Neural cell (in vitro differentiated cells): Measurements from ENCODE around the gene MAGEA4. TPM values are rescaled to one million over a fixed set of nuclear protein-coding genes. Genes with fewer than 3 reads are reported as not detected.

Experiments used
- H2AFZ ChIP-seq: fragments of 200-600, 300-800 bp; sonication (generic), shearing (Covaris generic); 2 replicates; pipeline ENCODE4 v1.6.0; 2014; ENCODE audit warnings: low read depth, mild to moderate bottlenecking, antibody characterized with exemption, low read length, moderate library complexity
- H3F3A ChIP-seq: fragments of 200-600 bp; shearing (Covaris generic); 2 replicates; pipeline ENCODE4 v1.6.1; 2016; ENCODE audit warnings: mild to moderate bottlenecking, moderate library complexity, mixed read lengths, antibody characterized with exemption, low read length; ENCODE audit not compliant: insufficient read depth, poor library complexity, severe bottlenecking
- H3K27ac ChIP-seq: fragments of 200-600, 300-800 bp; sonication (generic), shearing (Covaris generic); 2 replicates; pipeline ENCODE4 v1.5.1; 2014; ENCODE audit warnings: mild to moderate bottlenecking, low read length, moderate library complexity
- H3K27me3 ChIP-seq: fragments of 300-800, 200-600 bp; sonication (generic), shearing (Covaris generic); 2 replicates; pipeline ENCODE4 v1.6.0; 2014; ENCODE audit warnings: mild to moderate bottlenecking, low read depth, low read length, moderate library complexity; ENCODE audit not compliant: insufficient read depth
- H3K36me3 ChIP-seq: fragments of 300-800, 200-600 bp; sonication (generic), shearing (Covaris generic); 2 replicates; pipeline ENCODE4 v1.5.1; 2014; ENCODE audit warnings: mild to moderate bottlenecking, antibody characterized with exemption, low read length, moderate library complexity; ENCODE audit not compliant: insufficient read depth
- H3K4me2 ChIP-seq: fragments of 300-800, 200-600 bp; sonication (generic), shearing (Covaris generic); 2 replicates; pipeline ENCODE4 v1.6.0; 2014; ENCODE audit warnings: mild to moderate bottlenecking, low read length
- H3K4me3 ChIP-seq: fragments of 300-800, 200-600 bp; sonication (generic), shearing (Covaris generic); 2 replicates; pipeline ENCODE4 v1.5.1; 2014; ENCODE audit warnings: mild to moderate bottlenecking, low read length, moderate library complexity
- H3K79me2 ChIP-seq: fragments of 200-600 bp; shearing (Covaris generic); replicated peaks from 2 replicates; pipeline ENCODE4 v1.6.0; 2014; ENCODE audit warnings: mild to moderate bottlenecking, low read length, moderate library complexity; ENCODE audit not compliant: insufficient read depth
- H3K9ac ChIP-seq: fragments of 300-800, 200-600 bp; sonication (generic), shearing (Covaris generic); 2 replicates; pipeline ENCODE4 v1.6.1; 2016; ENCODE audit warnings: mild to moderate bottlenecking, low read length, mixed read lengths
- H3K9me2 ChIP-seq: fragments of 200-600 bp; shearing (Covaris generic); 2 replicates; pipeline ENCODE4 v1.6.1; 2016; ENCODE audit warnings: mild to moderate bottlenecking, low read length, mixed read lengths; ENCODE audit not compliant: insufficient read depth
- H3K9me3 ChIP-seq: fragments of 200-600, 300-800 bp; sonication (generic), shearing (Covaris generic); 2 replicates; pipeline ENCODE4 v1.6.1; 2016; ENCODE audit warnings: mild to moderate bottlenecking, mixed run types, low read length, moderate library complexity, mixed read lengths
- H4K20me1 ChIP-seq: fragments of 200-600 bp; shearing (Covaris generic); 2 replicates; pipeline ENCODE4 v1.6.1; 2016; ENCODE audit warnings: mild to moderate bottlenecking, mixed run types; ENCODE audit not compliant: insufficient read depth
- CTCF ChIP-seq: fragments of 450-650 bp; IDR thresholded peaks from 2 replicates; pipeline ENCODE4 v1.5.1; 2014; ENCODE audit warnings: antibody characterized with exemption, mild to moderate bottlenecking, moderate library complexity; ENCODE audit not compliant: poor library complexity, severe bottlenecking
- EP300 ChIP-seq: fragments of 450-650 bp; conservative IDR thresholded peaks from 2 replicates; pipeline ENCODE4 v1.6.1; 2014; ENCODE audit warnings: antibody characterized with exemption, mild to moderate bottlenecking, moderate library complexity; ENCODE audit not compliant: poor library complexity, severe bottlenecking
- EZH2 ChIP-seq: fragments of 200-600, 300-800 bp; shearing (Covaris generic), sonication (generic); IDR thresholded peaks from 2 replicates; pipeline ENCODE4 v1.6.1; 2014; ENCODE audit warnings: antibody characterized with exemption, low read length, borderline replicate concordance, mild to moderate bottlenecking; ENCODE audit not compliant: insufficient read depth, poor library complexity, severe bottlenecking
- MXI1 ChIP-seq: fragments of 450-650 bp; conservative IDR thresholded peaks from 2 replicates; pipeline ENCODE4 v1.6.1; 2014; ENCODE audit warnings: antibody characterized with exemption, mild to moderate bottlenecking; ENCODE audit not compliant: poor library complexity, severe bottlenecking
- POLR2AphosphoS5 ChIP-seq: IDR thresholded peaks from 2 replicates; pipeline ENCODE4 v1.6.1; 2012
- RAD21 ChIP-seq: fragments of 450-650 bp; conservative IDR thresholded peaks from 2 replicates; pipeline ENCODE4 v1.6.1; 2014; ENCODE audit warnings: antibody characterized with exemption, mild to moderate bottlenecking, moderate library complexity
- SMC3 ChIP-seq: fragments of 450-650 bp; conservative IDR thresholded peaks from 2 replicates; pipeline ENCODE4 v1.6.1; 2014; ENCODE audit warnings: antibody characterized with exemption, mild to moderate bottlenecking, moderate library complexity; ENCODE audit not compliant: poor library complexity
- TAF1 ChIP-seq: IDR thresholded peaks from 2 replicates; pipeline ENCODE4 v1.6.1; 2012; ENCODE audit warnings: low read depth
- polyA plus RNA-seq: library from polyadenylated mRNA; depleted of rRNA; stranded (reverse); fragments of >200 nt; gene quantifications from 2 replicates; pipeline ENCODE4 v1.2.3, GENCODE V29; 2014
- TF ChIP-seq, protein P1 (sequence below): IDR thresholded peaks from 2 replicates; pipeline ENCODE4 v1.6.1; 2012; ENCODE audit warnings: borderline replicate concordance

Gene MAGEA4
- polyA plus RNA-seq, 1 donor from 2014 or later, result not detected

DNA sequence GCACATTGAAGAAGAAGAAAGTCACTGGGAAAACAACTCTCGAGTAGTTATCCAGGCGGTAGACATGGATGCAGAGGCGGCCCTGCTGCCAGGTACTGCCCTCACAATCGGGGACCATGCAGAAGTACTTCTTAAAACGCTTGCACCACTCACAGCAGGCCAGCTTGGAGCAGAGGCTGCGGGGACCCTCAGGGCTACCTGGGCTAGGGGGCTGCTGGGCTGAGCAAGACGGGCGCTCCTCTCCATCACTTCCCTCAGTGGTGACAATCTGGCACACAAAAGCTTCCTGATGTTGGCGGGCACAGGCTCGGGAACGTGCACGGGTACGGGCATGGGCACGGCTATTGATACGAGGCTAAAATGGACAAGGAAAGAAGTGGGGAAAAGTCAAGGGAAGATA is 42.0 kb downstream of the MAGEA4 start:
- Histone ChIP-seq H3K79me2 (no peaks in the 10 kb centered on the region), H3F3A (no peaks in the 10 kb centered on the region), H3K9ac (no peak overlapping the region), H3K27me3 (no peaks in the 10 kb centered on the region), H3K27ac (no peak overlapping the region), H3K4me3 (no peak overlapping the region), H3K36me3 (no peaks in the 10 kb centered on the region), H2AFZ (no peak overlapping the region), H3K9me2 (no peaks in the 10 kb centered on the region), H3K4me2 (no peak overlapping the region), H3K9me3 (no peaks in the 10 kb centered on the region), H4K20me1 (no peaks in the 10 kb centered on the region)
- TF ChIP-seq CTCF, result no peak
- TF ChIP-seq MXI1, result no peak
- no peak for TF ChIP-seq RAD21
- TF ChIP-seq EZH2, result no peak
- TF ChIP-seq POLR2AphosphoS5, result no peak
- TF ChIP-seq TAF1, result no peak

- H3K4me2 ChIP-seq, result no peak overlapping the region
- no peak overlapping the region for H3K4me3 ChIP-seq
- TF ChIP-seq, protein P1, sequence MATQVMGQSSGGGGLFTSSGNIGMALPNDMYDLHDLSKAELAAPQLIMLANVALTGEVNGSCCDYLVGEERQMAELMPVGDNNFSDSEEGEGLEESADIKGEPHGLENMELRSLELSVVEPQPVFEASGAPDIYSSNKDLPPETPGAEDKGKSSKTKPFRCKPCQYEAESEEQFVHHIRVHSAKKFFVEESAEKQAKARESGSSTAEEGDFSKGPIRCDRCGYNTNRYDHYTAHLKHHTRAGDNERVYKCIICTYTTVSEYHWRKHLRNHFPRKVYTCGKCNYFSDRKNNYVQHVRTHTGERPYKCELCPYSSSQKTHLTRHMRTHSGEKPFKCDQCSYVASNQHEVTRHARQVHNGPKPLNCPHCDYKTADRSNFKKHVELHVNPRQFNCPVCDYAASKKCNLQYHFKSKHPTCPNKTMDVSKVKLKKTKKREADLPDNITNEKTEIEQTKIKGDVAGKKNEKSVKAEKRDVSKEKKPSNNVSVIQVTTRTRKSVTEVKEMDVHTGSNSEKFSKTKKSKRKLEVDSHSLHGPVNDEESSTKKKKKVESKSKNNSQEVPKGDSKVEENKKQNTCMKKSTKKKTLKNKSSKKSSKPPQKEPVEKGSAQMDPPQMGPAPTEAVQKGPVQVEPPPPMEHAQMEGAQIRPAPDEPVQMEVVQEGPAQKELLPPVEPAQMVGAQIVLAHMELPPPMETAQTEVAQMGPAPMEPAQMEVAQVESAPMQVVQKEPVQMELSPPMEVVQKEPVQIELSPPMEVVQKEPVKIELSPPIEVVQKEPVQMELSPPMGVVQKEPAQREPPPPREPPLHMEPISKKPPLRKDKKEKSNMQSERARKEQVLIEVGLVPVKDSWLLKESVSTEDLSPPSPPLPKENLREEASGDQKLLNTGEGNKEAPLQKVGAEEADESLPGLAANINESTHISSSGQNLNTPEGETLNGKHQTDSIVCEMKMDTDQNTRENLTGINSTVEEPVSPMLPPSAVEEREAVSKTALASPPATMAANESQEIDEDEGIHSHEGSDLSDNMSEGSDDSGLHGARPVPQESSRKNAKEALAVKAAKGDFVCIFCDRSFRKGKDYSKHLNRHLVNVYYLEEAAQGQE, result no peak
- TF ChIP-seq POLR2AphosphoS5, result no peak
- no peaks in the 10 kb centered on the region for H3F3A ChIP-seq
- H4K20me1 ChIP-seq, result no peaks in the 10 kb centered on the region
- H3K9me2 ChIP-seq, result no peaks in the 10 kb centered on the region
- no peak overlapping the region for H2AFZ ChIP-seq
- no peaks in the 10 kb centered on the region for H3K79me2 ChIP-seq
- no peak overlapping the region for H3K27ac ChIP-seq
- no peaks in the 10 kb centered on the region for H3K36me3 ChIP-seq
- H3K27me3 ChIP-seq, result no peaks in the 10 kb centered on the region
- no peak overlapping the region for H3K9ac ChIP-seq
- H3K9me3 ChIP-seq, result no peaks in the 10 kb centered on the region
These were observed 45.4 kb downstream of the MAGEA4 start for GRCh38 chrX:151958101-151958500.

DNA sequence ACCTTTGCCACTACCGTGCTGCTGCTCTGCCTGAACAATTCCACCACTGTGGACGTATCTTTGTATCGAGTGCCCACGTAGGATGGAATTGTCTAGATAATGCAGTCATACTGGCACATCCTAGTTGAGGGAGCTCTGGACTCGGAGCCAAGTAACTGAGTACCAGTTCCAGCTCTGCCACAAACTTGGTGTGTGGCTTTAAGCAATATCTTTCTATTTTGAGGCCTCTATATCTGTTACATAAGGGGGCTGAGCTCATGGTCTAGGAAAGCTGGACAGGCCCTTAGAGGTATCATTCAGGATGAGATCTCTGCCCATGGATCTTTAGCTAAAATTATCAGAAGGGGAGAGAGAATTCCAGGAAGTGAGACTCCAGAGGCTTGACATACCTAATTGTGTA is 49.3 kb downstream of the MAGEA4 start:
- Histone ChIP-seq H3K36me3 (no peaks in the 10 kb centered on the region), H3K9me3 (no peaks in the 10 kb centered on the region), H3K9ac (no peak overlapping the region), H3K4me2 (no peak overlapping the region), H3K4me3 (no peak overlapping the region), H3K27ac (no peak overlapping the region), H2AFZ (no peak overlapping the region), H4K20me1 (no peaks in the 10 kb centered on the region), H3K79me2 (no peaks in the 10 kb centered on the region), H3K9me2 (no peaks in the 10 kb centered on the region), H3K27me3 (no peaks in the 10 kb centered on the region), H3F3A (no peaks in the 10 kb centered on the region)
- TF ChIP-seq RAD21 (no peak), SMC3 (no peak), EP300 (no peak), EZH2 (no peak)
- TF ChIP-seq, protein P1, result no peak
